Effector memory CD4-positive, alpha-beta T cell (primary cell): ENCODE measurements around the gene BCO1.

ENCODE experiments used
- DNase-seq, 3 donors: peaks; one replicate each; pipeline ENCODE4 v3.0.0-alpha.2; 2020
- H3K27ac ChIP-seq: 2 replicates; pipeline ENCODE4 v1.7.0; 2013; ENCODE audit warnings: mild to moderate bottlenecking, low read length, moderate library complexity; ENCODE audit not compliant: insufficient read depth, poor library complexity, severe bottlenecking
- H3K27me3 ChIP-seq: replicated peaks from 2 replicates; pipeline ENCODE4 v1.7.0; 2013; ENCODE audit warnings: mild to moderate bottlenecking, low read length; ENCODE audit not compliant: insufficient read depth, control insufficient read depth, poor library complexity, severe bottlenecking
- H3K36me3 ChIP-seq: 2 replicates; pipeline ENCODE4 v1.7.0; 2013; ENCODE audit warnings: mild to moderate bottlenecking, low read length, moderate library complexity; ENCODE audit not compliant: control insufficient read depth, insufficient read depth
- H3K4me1 ChIP-seq: 2 replicates; pipeline ENCODE4 v1.7.0; 2013; ENCODE audit warnings: low read length, mild to moderate bottlenecking; ENCODE audit not compliant: control insufficient read depth, insufficient read depth, poor library complexity, severe bottlenecking
- H3K4me3 ChIP-seq: 2 replicates; pipeline ENCODE4 v1.7.0; 2013; ENCODE audit warnings: low read length, low read depth, mild to moderate bottlenecking; ENCODE audit not compliant: insufficient read depth, poor library complexity, severe bottlenecking
- H3K9me3 ChIP-seq: 2 replicates; pipeline ENCODE4 v1.7.0; 2013; ENCODE audit warnings: mild to moderate bottlenecking, low read length, moderate library complexity; ENCODE audit not compliant: control insufficient read depth

The BCO1 gene

GRCh38 chr16:81253141-81253540 is 14.7 kb downstream of the BCO1 start:
- Histone ChIP-seq H3K4me1 (no peaks in the 10 kb centered on the region), H3K36me3 (no peaks in the 10 kb centered on the region), H3K27ac (no peak overlapping the region), H3K27me3 (no peaks in the 10 kb centered on the region), H3K9me3 (no peaks in the 10 kb centered on the region), H3K4me3 (no peak overlapping the region)
- DNase-seq: no peak

GRCh38 chr16:81254922-81255526 is 16.5 kb downstream of the BCO1 start:
- Histone ChIP-seq H3K27ac (no peak overlapping the region), H3K27me3 (no peaks in the 10 kb centered on the region), H3K36me3 (no peaks in the 10 kb centered on the region), H3K4me3 (no peak overlapping the region), H3K9me3 (no peaks in the 10 kb centered on the region), H3K4me1 (no peaks in the 10 kb centered on the region)
- no peak for DNase-seq

- Histone ChIP-seq H3K27me3 (no peaks in the 10 kb centered on the region), H3K9me3 (no peaks in the 10 kb centered on the region), H3K27ac (no peak overlapping the region), H3K4me3 (no peak overlapping the region), H3K36me3 (no peaks in the 10 kb centered on the region), H3K4me1 (no peaks in the 10 kb centered on the region)
- DNase-seq: no peak
Observed at GRCh38 chr16:81259916-81260315, 21.4 kb downstream of the BCO1 start.

GRCh38 chr16:81261049-81261648 is 22.7 kb downstream of the BCO1 start:
- DNase-seq: no peak
- Histone ChIP-seq H3K4me3 (no peak overlapping the region), H3K4me1 (no peaks in the 10 kb centered on the region), H3K9me3 (no peaks in the 10 kb centered on the region), H3K27me3 (no peaks in the 10 kb centered on the region), H3K27ac (no peak overlapping the region), H3K36me3 (no peaks in the 10 kb centered on the region)

- no peak overlapping the region for H3K27ac ChIP-seq
- no peaks in the 10 kb centered on the region for H3K9me3 ChIP-seq
- no peaks in the 10 kb centered on the region for H3K27me3 ChIP-seq
- no peaks in the 10 kb centered on the region for H3K36me3 ChIP-seq
- no peak for DNase-seq
- H3K4me3 ChIP-seq: no peak overlapping the region
- no peaks in the 10 kb centered on the region for H3K4me1 ChIP-seq
Observed at GRCh38 chr16:81263470-81264220, 25.2 kb downstream of the BCO1 start.

GRCh38 chr16:81264386-81264785 is 25.9 kb downstream of the BCO1 start:
- H3K9me3 ChIP-seq: no peaks in the 10 kb centered on the region
- no peak for DNase-seq
- no peak overlapping the region for H3K27ac ChIP-seq
- H3K36me3 ChIP-seq: no peaks in the 10 kb centered on the region
- H3K27me3 ChIP-seq: no peaks in the 10 kb centered on the region
- no peak overlapping the region for H3K4me3 ChIP-seq
- no peaks in the 10 kb centered on the region for H3K4me1 ChIP-seq

GRCh38 chr16:81265052-81265451 is 26.6 kb downstream of the BCO1 start:
- Histone ChIP-seq H3K4me1 (no peaks in the 10 kb centered on the region), H3K4me3 (no peak overlapping the region), H3K27ac (no peak overlapping the region), H3K27me3 (no peaks in the 10 kb centered on the region), H3K36me3 (no peaks in the 10 kb centered on the region), H3K9me3 (no peaks in the 10 kb centered on the region)
- no peak for DNase-seq

- Histone ChIP-seq H3K4me3 (no peak overlapping the region), H3K27ac (no peak overlapping the region), H3K9me3 (no peaks in the 10 kb centered on the region), H3K36me3 (no peaks in the 10 kb centered on the region), H3K4me1 (no peaks in the 10 kb centered on the region), H3K27me3 (no peaks in the 10 kb centered on the region)
- no peak for DNase-seq
Observed at GRCh38 chr16:81265658-81266451, 27.4 kb downstream of the BCO1 start.

- Histone ChIP-seq H3K4me1 (no peaks in the 10 kb centered on the region), H3K27ac (no peak overlapping the region), H3K4me3 (no peak overlapping the region), H3K27me3 (no peaks in the 10 kb centered on the region), H3K36me3 (no peaks in the 10 kb centered on the region), H3K9me3 (no peaks in the 10 kb centered on the region)
- DNase-seq: no peak
Observed at GRCh38 chr16:81266680-81267095, 28.2 kb downstream of the BCO1 start.

- Histone ChIP-seq H3K27me3 (no peaks in the 10 kb centered on the region), H3K27ac (no peak overlapping the region), H3K4me1 (no peaks in the 10 kb centered on the region), H3K9me3 (no peaks in the 10 kb centered on the region), H3K4me3 (no peak overlapping the region), H3K36me3 (no peaks in the 10 kb centered on the region)
- no peak for DNase-seq
Observed at GRCh38 chr16:81268509-81268908, 30.0 kb downstream of the BCO1 start.
